ENCODE results near the gene SPTB.

DNA sequence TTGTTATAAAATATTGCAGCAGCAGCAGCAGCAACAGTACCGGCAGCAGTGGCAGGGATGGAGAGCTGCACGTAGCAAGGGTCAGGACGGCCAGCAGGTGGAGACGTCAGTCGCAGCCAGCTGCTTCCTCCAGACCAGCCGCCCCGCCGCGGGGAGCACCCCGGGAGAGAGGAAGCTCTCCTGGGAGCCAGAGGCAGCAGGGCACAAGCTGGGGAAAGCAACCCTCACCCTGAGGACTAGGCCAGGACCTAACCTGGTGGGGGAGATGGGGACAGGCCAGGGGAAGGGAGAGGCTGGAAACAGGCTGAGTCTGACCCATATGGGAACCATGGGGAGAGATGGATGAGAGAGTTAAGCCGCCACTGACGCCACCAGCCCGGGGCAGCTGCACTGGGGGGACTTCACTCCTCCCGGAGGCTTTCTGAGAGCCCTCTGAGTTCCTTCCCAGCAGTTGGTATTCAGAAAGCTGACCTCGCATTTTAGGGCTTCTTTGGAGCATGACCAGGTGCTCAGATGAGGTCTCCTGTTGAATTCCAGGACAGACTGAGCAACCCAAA lies 56.3 kb downstream of the SPTB start:
- TF ChIP-seq POLR2AphosphoS5 (IDR thresholded peaks at IDR 0.05; ENCODE audit: insufficient read depth in 1 of 2, low read depth in 1 of 2) (no peak), POLR2A (IDR thresholded peaks at IDR 0.05) (no peak), CTCF (IDR thresholded peaks at IDR 0.05) (peak in 1 of 3 experiments; percentile 44)
